ENCODE measurements around the gene IWS1. TPM values are rescaled to one million over a fixed set of nuclear protein-coding genes. Genes with fewer than 3 reads are reported as not detected.
A peak's percentile ranks its signal among the peaks of the same experiment; 100 is the strongest.

The IWS1 gene
- total RNA-seq, 2 donors from 2014 or later = 31.0 to 35.4 TPM

GRCh38 chr2:127511090-127511695 is 15.1 kb downstream of the IWS1 start:
- intact Hi-C loops (cut with DNase I) = no loop called here
- no peak for DNase-seq (ENCODE audit: low spot score)

DNA sequence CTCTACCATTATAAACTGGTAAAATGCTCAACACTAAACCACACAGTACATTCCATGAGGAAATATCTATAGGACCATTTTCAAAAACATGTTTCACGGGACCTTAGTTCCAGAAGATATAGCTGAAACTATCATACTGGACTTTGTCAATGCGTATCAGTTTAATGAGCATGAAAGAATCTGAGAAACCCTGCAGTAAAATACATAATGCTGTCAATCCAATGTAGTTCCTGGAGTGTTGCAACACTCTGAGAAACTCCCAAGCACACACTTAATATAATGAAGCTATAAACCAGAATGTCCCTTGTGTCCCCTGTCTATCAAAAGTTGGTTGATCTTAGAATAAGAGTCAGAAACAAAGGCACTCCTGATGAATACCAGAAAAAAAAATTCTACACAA is 16.2 kb downstream of the IWS1 start:
- intact Hi-C loops (cut with DNase I) = no loop called here
- no peak for DNase-seq (ENCODE audit: low spot score)

DNA sequence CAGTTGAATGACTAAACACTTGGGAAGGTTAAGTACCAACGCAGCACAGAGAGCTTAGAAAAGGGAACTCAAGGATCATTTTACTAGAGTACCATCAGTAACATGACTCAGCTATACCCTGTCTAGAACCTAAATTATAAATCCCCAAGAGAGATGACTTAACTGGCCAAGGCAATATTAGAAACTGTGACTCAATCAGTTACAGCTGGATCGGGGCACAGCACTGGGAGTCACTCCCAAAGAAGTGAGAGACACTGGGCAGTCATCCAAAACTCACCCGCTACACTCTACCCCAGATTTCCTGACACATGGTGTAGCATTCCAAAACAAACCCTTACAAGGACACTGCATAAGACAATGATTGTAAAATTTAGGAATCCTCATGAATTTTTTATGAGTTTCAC is 17.7 kb downstream of the IWS1 start:
- peak; percentile 90 for DNase-seq (ENCODE audit: low spot score)
- intact Hi-C loops (cut with DNase I) = loop anchor here in 1 of 2 donors (10.0 kb wide), 1 partner anchor 186 kb away; no protein-coding TSS in a partner anchor

GRCh38 chr2:127508023-127508630 is 18.2 kb downstream of the IWS1 start:
- DNase-seq (ENCODE audit: low spot score) = no peak
- intact Hi-C loops (cut with DNase I) = loop anchor here in 1 of 2 donors (10.0 kb wide), 1 partner anchor 187 kb away; no protein-coding TSS in a partner anchor

DNA sequence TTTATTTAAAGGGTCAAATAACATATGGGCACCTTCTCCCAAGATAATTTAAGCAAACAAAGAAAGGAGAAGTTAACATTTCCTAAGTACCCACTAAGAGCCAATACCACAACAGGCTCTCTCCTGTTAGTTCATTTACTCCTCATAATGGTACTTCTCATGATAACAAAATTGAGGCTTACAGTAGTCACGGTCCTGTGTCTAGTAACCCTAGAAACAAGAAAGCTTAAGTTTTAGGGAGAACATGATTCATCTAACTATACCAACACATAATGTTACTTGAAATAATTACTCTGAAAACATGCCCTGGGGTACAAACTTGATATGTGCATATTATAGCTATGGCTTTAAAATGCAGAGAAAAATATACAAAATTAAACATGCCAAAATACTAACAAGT is 19.8 kb downstream of the IWS1 start:
- no peak for DNase-seq (ENCODE audit: low spot score)
- intact Hi-C loops (cut with DNase I) = loop anchor here in 1 of 2 donors (10.0 kb wide), 1 partner anchor 188 kb away; no protein-coding TSS in a partner anchor

DNA sequence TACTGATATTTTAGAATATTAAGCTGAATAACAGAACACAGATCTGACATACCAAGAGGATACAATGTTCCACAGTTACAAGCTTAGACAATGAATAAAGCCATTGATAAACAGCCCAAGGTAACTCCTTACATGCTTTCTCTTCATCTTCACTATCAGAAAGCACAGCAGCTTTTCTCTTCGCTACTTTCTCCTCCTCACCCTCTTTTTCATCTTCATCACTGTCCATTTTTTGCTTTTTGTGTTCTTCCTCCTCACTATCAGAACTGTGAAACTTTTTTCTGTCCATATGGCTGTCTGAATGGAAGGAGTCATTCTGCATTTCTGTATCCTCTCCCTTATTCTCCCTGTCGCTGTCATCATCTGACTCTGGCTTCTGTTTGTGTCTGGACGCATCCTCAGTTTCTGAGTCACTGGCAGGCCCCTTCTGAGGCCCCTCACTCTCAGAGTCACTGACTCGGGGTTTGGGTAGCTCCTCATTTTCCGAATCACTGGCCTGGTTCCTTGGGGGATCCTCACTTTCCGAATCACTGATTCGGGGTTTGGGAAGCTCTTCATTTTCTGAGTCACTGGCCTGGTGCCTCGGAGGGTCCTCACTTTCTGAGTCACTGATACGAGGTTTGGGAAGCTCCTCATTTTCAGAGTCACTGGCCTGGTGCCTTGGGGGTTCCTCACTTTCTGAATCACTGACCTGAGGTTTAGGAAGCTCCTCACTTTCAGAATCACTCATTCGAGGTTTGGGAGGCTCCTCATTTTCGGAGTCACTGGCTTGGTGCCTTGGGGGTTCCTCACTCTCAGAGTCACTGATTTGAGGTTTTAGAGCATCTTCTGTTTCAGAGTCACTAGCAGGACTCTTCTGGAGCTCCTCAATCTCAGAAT is 21.5 kb downstream of the IWS1 start:
- DNase-seq (ENCODE audit: low spot score) = no peak
- intact Hi-C loops (cut with DNase I) = loop anchor here in 1 of 2 donors (10.0 kb wide), 1 partner anchor 190 kb away; no protein-coding TSS in a partner anchor

GRCh38 chr2:127503491-127503890 is 22.8 kb downstream of the IWS1 start:
- DNase-seq (ENCODE audit: low spot score) = no peak
- intact Hi-C loops (cut with DNase I) = loop anchor here in 1 of 2 donors (10.0 kb wide), 1 partner anchor 191 kb away; no protein-coding TSS in a partner anchor

DNA sequence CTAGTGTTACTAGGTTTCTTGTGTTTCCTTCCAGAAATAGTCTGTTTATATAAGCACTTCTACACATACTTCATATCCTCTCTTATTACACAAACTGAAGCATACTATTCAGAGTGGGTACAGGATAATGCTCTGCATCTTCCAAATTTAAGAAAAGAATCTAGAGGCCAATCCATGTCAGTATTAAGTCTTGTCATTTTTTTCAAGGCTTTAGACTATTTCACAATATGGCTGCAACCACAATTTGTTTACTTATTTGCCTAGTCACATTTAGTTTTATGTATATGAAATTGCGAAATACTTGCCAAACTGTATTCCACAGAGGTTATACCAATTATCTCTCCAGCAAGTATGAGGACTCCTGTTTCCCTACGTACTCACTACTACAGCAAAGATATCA is 27.9 kb downstream of the IWS1 start:
- intact Hi-C loops (cut with DNase I) = no loop called here
- DNase-seq (ENCODE audit: low spot score) = no peak

GRCh38 chr2:127490283-127490682 is 36.0 kb downstream of the IWS1 start:
- DNase-seq (ENCODE audit: low spot score) = no peak
- intact Hi-C loops (cut with DNase I) = no loop called here

GRCh38 chr2:127486247-127487058 is 39.8 kb downstream of the IWS1 start:
- intact Hi-C loops (cut with DNase I) = loop anchor here in 1 of 2 donors (5.0 kb wide), 1 partner anchor 169 kb away; no protein-coding TSS in a partner anchor
- DNase-seq (ENCODE audit: low spot score) = no peak

- intact Hi-C loops (cut with DNase I) = loop anchor here in 1 of 2 donors (5.0 kb wide), 1 partner anchor 168 kb away; no protein-coding TSS in a partner anchor
- no peak for DNase-seq (ENCODE audit: low spot score)
Measured at GRCh38 chr2:127485694-127486071, 40.6 kb downstream of the IWS1 start.

DNA sequence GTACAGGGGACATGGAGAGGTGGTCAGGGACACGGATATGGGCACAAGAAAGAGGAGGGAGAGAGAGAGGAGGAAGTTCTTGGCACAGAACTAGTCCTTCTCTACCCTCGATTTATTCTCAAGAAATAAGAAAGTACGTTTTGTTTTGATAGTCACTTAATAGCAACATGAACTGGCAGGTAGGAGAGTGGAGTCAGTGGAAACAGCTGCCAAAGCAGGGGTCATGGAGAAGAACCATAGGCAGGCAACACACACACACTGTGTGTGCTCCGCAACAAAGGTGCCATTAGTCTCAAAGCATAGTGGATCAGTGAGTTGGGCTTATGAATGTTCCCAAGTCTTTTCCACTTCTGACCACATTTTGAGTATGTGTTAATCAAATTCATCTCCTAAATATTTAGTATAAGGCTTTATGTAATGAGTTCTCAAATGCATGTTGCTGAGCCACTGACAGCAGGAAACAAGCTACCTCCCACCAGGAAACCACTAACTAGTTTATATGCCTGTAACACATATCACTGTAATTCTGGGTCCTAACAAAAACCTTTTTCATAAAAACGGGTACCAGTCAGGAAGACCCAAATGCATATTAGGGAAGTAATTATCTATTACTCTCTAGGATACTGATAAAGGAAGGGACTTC is 41.1 kb downstream of the IWS1 start:
- no peak for DNase-seq (ENCODE audit: low spot score)
- intact Hi-C loops (cut with DNase I) = loop anchor here in 1 of 2 donors (5.0 kb wide), 1 partner anchor 168 kb away; no protein-coding TSS in a partner anchor

DNA sequence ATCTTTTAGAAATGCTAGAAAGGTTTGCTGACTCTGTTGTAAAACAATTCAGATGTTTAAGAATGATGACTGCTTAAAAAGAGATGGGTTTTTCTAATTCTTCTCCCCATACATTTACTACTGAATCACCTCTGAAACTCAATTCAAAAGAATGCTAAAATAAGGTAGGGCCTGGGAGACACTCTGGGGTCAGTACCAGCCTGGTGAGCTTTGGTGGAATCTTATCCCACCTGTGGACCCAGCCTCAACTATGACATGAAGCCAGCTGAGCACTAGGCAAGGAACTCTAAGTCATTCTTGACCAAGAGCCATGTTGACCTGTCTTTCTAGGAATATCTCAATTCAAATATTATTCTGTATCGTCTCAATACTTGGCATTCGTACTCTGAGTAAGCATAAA is 44.3 kb downstream of the IWS1 start:
- no peak for DNase-seq (ENCODE audit: low spot score)
- intact Hi-C loops (cut with DNase I) = loop anchor here (5.0 kb wide), 2 partner anchors 145 to 150 kb away; no protein-coding TSS in a partner anchor

GRCh38 chr2:127479866-127480743 is 46.2 kb downstream of the IWS1 start:
- intact Hi-C loops (cut with DNase I) = loop anchor here (5.0 kb wide), 2 partner anchors 143 to 148 kb away; no protein-coding TSS in a partner anchor

DNA sequence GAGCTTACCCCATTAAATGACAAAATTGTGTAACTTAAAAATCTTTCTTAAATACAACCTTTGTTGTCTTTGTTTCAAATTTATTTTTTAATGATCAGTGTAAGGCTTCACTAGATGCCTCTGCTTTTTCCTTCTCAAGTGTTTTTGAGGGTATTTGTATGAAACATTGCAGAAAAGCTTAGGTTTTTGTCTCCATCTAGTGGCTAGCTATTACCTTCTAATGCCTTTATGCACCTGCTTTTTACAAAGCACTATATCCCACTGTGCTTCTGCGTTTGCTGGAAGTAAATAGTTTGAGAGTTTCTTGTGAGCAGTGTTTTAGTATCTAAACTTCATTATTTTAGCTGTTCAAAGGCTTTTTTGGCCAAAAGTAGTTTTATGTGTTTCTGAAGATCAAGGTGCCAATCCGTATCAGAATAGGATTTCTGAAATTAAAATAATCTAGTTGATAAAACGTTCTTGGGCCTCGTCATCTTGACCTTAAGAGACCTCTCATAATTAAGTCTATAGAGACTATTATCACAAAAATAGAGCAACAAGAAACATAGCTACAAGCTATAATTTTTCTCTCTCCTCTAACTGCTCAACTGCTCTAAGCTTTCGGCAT is 47.0 kb downstream of the IWS1 start:
- intact Hi-C loops (cut with DNase I) = no loop called here
- DNase-seq (ENCODE audit: low spot score) = no peak

More at GRCh38 chr2:127479866-127480743, 46.2 kb downstream of the IWS1 start:
- DNase-seq (ENCODE audit: low spot score) = no peak

DNA sequence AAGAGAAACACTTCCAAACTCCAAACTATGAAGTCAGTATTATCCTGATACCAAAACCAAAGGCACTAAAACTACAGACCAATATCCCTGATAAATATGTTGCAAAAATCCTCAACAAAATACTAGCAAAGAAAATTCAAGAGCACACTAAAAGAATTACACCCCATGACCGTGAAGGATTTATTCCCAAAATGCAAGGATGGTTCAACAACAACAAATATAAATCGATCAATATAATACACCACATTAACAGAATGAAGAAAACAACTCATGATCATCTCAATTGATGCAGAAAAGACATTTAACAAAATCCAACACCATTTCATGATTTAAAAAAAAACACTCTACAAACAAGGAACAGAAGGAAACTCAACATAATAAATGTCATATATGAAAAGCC is 50.5 kb downstream of the IWS1 start:
- intact Hi-C loops (cut with DNase I) = no loop called here
- DNase-seq (ENCODE audit: low spot score) = no peak

DNA sequence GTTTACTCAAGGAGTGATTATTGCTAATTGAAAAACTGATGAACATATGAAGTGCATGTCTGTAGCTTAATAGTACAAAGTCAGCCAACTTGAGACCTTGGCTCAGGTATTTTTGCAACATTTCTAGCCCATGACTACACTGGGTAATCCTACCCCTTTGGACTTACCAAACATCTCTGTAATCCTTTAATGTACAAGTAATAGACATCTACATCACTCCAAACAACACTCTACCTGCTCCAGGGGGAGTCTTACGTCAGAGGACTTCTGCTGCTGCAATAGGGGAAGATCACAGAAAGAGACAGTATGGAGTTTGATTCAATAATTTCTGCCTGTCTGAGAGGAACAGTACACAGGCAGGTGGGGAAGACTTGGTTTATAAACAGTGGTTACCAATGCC is 54.0 kb downstream of the IWS1 start:
- intact Hi-C loops (cut with DNase I) = no loop called here
- DNase-seq (ENCODE audit: low spot score) = no peak
